Loucy (cell line): ENCODE measurements around the gene UQCC2.

Source experiments
- H2AFZ ChIP-seq: fragments of 200-600 bp; sonication (generic); 2 replicates; pipeline ENCODE4 v1.6.0; 2016; ENCODE audit warnings: antibody characterized with exemption, mild to moderate bottlenecking, low read length, moderate library complexity
- H3F3A ChIP-seq: fragments of 200-600 bp; 2 replicates; pipeline ENCODE4 v1.6.0; 2016; ENCODE audit warnings: antibody characterized with exemption, low read depth, mild to moderate bottlenecking
- H3K27me3 ChIP-seq: fragments of 200-600 bp; sonication (generic); 2 replicates; pipeline ENCODE4 v1.6.1; 2014; ENCODE audit warnings: low read length, mild to moderate bottlenecking; ENCODE audit not compliant: insufficient read depth, poor library complexity, severe bottlenecking
- H3K36me3 ChIP-seq: fragments of 200-600 bp; sonication (generic); 2 replicates; pipeline ENCODE4 v1.6.1; 2016; ENCODE audit warnings: low read length; ENCODE audit not compliant: insufficient read depth
- H3K4me1 ChIP-seq: fragments of 200-600 bp; sonication (generic); 2 replicates; pipeline ENCODE4 v1.5.1; 2014; ENCODE audit warnings: low read length, mild to moderate bottlenecking; ENCODE audit not compliant: insufficient read depth, poor library complexity, severe bottlenecking
- H3K4me2 ChIP-seq: fragments of 200-600 bp; sonication (generic); 2 replicates; pipeline ENCODE4 v1.6.0; 2014; ENCODE audit warnings: antibody characterized with exemption, low read length, low read depth, mild to moderate bottlenecking; ENCODE audit not compliant: poor library complexity, severe bottlenecking
- H3K4me3 ChIP-seq: fragments of 200-600 bp; sonication (generic); 2 replicates; pipeline ENCODE4 v1.5.1; 2014; ENCODE audit warnings: low read length, mild to moderate bottlenecking, mixed read lengths; ENCODE audit not compliant: poor library complexity, severe bottlenecking
- H3K79me2 ChIP-seq: fragments of 200-600 bp; sonication (generic); 2 replicates; pipeline ENCODE4 v1.6.1; 2014; ENCODE audit warnings: low read length; ENCODE audit not compliant: insufficient read depth
- H3K9ac ChIP-seq: fragments of 200-600 bp; sonication (generic); 2 replicates; pipeline ENCODE4 v1.6.0; 2014; ENCODE audit warnings: mild to moderate bottlenecking, low read depth, low read length, moderate library complexity; ENCODE audit not compliant: poor library complexity, severe bottlenecking
- H3K9me2 ChIP-seq: fragments of 200-600 bp; sonication (generic); replicated peaks from 2 replicates; pipeline ENCODE4 v1.6.1; 2016; ENCODE audit warnings: low read depth, low read length, mixed read lengths
- H3K9me3 ChIP-seq: fragments of 200-600 bp; sonication (generic); 2 replicates; pipeline ENCODE4 v1.6.1; 2014; ENCODE audit warnings: mild to moderate bottlenecking, antibody characterized with exemption, low read length, low read depth; ENCODE audit not compliant: insufficient read depth
- H4K20me1 ChIP-seq: fragments of 200-600 bp; sonication (generic); 2 replicates; pipeline ENCODE4 v1.6.0; 2014; ENCODE audit warnings: antibody characterized with exemption, low read length, mild to moderate bottlenecking; ENCODE audit not compliant: insufficient read depth, poor library complexity, severe bottlenecking
- CTCF ChIP-seq: fragments of 200-600 bp; sonication (generic); conservative IDR thresholded peaks from 2 replicates; pipeline ENCODE4 v1.5.1; 2014; ENCODE audit warnings: mild to moderate bottlenecking, antibody characterized with exemption, low read length
- EZH2phosphoT487 ChIP-seq: fragments of 200-600 bp; IDR thresholded peaks from 2 replicates; pipeline ENCODE4 v1.6.1; 2018; ENCODE audit warnings: antibody characterized with exemption, mild to moderate bottlenecking, moderate library complexity, borderline replicate concordance

UQCC2 gene

GRCh38 chr6:33730611-33731010 lies 19.1 kb upstream of the UQCC2 start:
- H3K9ac ChIP-seq = no peak overlapping the region
- no peaks in the 10 kb centered on the region for H4K20me1 ChIP-seq
- H3K9me3 ChIP-seq = no peaks in the 10 kb centered on the region
- no peaks in the 10 kb centered on the region for H3K79me2 ChIP-seq
- no peak overlapping the region for H3K4me3 ChIP-seq
- H3F3A ChIP-seq = no peaks in the 10 kb centered on the region
- no peak overlapping the region for H2AFZ ChIP-seq
- H3K4me1 ChIP-seq = no peaks in the 10 kb centered on the region
- no peaks in the 10 kb centered on the region for H3K27me3 ChIP-seq
- no peak overlapping the region for H3K4me2 ChIP-seq
- no peaks in the 10 kb centered on the region for H3K9me2 ChIP-seq
- TF ChIP-seq CTCF (no peak), EZH2phosphoT487 (no peak)
- no peaks in the 10 kb centered on the region for H3K36me3 ChIP-seq

- no peaks in the 10 kb centered on the region for H3K9me3 ChIP-seq
- no peaks in the 10 kb centered on the region for H4K20me1 ChIP-seq
- no peak overlapping the region for H3K4me3 ChIP-seq
- no peak overlapping the region for H2AFZ ChIP-seq
- no peaks in the 10 kb centered on the region for H3K36me3 ChIP-seq
- H3K4me2 ChIP-seq = no peak overlapping the region
- no peaks in the 10 kb centered on the region for H3F3A ChIP-seq
- TF ChIP-seq EZH2phosphoT487 = no peak
- TF ChIP-seq CTCF = no peak
- no peaks in the 10 kb centered on the region for H3K79me2 ChIP-seq
- no peaks in the 10 kb centered on the region for H3K27me3 ChIP-seq
- no peak overlapping the region for H3K9ac ChIP-seq
- peaks cover 4% of the 10 kb centered on the region for H3K4me1 ChIP-seq
- H3K9me2 ChIP-seq = no peaks in the 10 kb centered on the region
Observed at GRCh38 chr6:33729059-33729458, 17.6 kb upstream of the UQCC2 start.

- Histone ChIP-seq H3K9me2 (no peaks in the 10 kb centered on the region), H3K4me2 (no peak overlapping the region), H3K9ac (no peak overlapping the region), H3K4me3 (no peak overlapping the region), H3K36me3 (no peaks in the 10 kb centered on the region), H3K9me3 (no peaks in the 10 kb centered on the region), H2AFZ (no peak overlapping the region), H3K4me1 (peaks cover 4% of the 10 kb centered on the region), H3F3A (no peaks in the 10 kb centered on the region), H3K27me3 (no peaks in the 10 kb centered on the region), H4K20me1 (no peaks in the 10 kb centered on the region), H3K79me2 (no peaks in the 10 kb centered on the region)
- TF ChIP-seq CTCF (no peak), EZH2phosphoT487 (no peak)
Observed at GRCh38 chr6:33728438-33728837, 16.9 kb upstream of the UQCC2 start.
